NCI-H1417 treated with DMSO at 0.1 percent for 48 hours (cell line): ENCODE data around the gene SPRYD3.
A peak's percentile ranks its signal among the peaks of the same experiment; 100 is the strongest.

ENCODE experiments used
- DNase-seq: peaks from one replicate; lab custom pipeline; 2025; lab: John Stamatoyannopoulos, UW

SPRYD3 gene

DNA sequence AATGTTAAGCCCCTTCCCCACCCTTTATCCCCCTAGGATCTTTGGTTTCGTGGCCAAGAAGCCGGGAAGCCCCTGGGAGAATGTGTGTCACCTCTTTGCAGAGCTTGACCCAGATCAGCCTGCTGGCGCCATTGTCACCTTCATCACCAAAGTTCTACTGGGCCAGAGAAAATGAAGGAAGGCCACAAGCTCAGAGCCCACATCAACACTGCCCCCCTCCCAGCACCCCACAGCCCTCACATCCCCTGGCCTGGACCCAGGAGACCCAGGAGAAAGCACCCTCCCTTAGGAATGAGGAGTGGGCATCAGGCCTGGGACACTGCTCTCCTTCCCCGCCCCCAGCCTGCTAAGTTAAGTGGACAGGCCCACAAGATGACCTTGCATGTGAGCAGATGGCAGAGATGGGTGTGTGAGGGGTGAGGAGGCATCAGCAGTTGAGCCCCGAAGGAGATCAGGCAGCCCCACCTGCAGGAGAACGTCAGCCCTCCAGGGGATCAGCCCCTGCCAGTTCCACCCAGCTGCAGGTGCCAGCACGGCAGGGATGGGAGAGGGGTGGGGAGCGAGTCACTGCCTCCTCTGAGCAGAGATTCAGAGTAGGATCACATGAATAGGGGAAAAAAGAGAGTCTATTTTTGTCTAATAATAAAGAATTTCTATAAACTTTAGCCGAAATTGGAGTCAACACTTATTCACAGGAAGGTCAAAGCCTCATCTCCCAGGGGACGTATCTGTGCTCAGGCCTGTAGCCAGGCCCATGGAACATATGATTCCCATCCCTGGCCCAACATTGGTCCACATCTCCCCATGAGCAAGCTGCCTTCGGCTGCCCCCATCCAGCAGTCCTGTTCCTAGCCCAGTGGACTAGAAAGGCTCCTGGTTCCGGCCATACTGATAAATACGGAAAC lies 15.2 kb downstream of the SPRYD3 start:
- DNase-seq: no peak

DNA sequence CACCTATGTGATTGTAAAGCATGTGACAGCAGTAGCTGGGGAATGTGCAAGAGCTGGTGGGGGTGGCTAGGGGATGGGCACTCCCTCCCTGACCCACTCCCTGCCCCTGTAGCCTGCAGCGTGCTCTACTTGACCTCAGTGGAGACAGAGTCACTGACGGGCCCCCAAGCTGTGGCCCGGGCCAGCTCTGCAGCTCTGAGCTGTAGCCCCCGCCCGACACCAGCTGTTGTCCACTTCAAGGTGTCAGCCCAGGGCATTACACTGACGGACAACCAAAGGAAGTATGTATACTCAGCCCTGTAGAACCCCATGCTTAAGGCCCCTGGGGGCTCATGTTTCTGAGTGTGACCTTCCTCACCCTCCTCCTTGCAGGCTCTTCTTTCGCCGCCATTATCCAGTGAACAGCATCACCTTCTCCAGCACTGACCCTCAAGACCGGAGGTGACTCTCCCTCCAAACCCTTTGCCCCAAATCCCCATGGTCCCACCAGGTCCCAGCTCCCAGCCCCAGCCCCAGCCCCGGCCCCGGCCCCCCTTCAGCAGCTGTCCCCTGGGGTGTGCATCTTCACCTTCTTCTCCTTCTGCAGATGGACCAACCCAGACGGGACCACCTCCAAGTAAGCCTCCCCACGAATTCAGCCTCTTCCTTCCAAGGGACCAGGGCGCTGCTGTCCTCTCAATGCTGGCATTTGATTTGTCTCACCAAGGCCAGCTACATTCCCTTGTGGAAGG lies 16.0 kb downstream of the SPRYD3 start:
- no peak for DNase-seq

DNA sequence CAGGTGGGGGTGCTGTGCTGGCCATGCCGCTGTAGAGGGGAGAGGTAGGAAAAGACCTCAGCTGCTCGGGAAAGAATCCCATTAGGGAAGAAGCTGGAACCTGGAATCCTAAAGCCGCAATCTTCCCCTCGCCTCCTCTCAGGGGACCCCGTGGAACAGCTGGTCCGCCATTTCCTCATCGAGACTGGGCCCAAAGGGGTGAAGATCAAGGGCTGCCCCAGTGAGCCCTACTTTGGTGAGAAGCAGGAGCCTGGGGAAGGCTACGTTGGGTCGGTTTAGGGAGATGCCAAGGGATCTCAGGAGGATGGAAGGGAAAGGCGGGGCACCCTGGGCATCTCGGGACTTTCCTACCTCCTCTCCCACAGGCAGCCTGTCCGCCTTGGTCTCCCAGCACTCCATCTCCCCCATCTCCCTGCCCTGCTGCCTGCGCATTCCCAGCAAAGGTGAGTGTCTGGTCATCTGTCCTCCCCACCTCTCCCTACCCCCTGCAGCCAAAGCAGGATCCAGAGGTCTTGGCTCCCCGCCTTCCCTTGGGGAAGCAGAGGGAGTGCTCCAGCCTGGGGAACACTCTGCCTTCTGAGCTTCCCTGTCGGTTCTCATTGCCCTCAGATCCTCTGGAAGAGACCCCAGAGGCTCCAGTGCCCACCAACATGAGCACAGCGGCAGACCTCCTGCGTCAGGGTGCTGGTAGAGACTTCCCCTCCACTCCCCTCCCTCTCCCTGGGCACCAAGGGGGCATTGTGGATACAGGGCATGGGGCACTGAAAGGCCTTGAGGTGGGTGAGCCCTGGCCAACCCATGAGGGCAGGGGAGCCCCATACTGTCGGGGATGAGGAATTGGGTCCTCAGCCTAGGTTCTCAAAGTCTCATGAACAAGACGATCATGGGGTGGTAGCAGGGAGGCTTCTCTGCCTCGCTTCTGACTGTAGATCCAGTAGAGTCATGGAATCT lies 16.9 kb downstream of the SPRYD3 start:
- no peak for DNase-seq

DNA sequence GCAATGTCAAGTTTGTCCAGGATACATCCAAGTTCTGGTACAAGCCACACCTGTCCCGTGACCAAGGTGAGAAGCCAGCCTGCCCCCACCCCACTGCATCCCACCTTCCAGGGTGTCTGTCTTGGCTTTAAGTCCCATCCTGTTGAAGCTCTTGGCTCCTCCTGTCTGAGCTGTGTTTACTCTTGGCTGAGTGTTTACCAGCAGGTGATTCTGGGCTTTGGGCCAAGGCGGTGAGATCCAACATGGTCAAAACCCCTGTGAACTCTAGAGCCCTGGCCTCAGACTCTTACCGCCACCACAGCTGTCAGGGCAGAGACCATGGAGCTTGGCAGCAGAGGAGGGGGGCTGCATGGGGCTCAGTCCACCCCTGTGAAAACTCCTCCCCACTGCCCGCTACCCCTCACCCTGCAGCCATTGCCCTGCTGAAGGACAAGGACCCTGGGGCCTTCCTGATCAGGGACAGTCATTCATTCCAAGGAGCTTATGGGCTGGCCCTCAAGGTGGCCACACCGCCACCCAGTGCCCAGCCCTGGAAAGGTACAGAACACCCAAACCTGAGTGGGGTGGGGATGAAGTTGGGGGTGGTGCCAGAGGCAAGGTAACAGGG lies 17.7 kb downstream of the SPRYD3 start:
- peak; percentile 53 for DNase-seq

DNA sequence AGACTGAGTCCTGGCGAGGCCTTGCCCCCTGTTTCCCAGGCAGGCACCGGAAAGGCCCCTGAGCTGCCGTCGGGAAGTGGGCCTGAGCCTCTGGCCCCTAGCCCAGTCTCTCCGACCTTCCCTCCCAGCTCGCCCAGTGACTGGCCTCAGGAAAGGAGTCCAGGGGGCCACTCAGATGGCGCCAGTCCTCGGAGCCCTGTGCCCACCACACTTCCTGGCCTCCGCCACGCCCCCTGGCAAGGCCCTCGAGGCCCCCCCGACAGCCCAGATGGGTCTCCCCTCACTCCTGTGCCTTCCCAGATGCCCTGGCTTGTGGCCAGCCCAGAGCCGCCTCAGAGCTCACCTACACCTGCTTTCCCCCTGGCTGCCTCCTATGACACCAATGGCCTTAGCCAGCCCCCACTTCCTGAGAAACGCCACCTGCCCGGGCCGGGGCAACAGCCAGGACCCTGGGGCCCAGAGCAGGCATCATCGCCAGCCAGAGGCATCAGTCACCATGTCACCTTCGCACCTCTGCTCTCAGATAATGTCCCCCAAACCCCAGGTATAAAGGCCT lies 18.4 kb downstream of the SPRYD3 start:
- DNase-seq: no peak

DNA sequence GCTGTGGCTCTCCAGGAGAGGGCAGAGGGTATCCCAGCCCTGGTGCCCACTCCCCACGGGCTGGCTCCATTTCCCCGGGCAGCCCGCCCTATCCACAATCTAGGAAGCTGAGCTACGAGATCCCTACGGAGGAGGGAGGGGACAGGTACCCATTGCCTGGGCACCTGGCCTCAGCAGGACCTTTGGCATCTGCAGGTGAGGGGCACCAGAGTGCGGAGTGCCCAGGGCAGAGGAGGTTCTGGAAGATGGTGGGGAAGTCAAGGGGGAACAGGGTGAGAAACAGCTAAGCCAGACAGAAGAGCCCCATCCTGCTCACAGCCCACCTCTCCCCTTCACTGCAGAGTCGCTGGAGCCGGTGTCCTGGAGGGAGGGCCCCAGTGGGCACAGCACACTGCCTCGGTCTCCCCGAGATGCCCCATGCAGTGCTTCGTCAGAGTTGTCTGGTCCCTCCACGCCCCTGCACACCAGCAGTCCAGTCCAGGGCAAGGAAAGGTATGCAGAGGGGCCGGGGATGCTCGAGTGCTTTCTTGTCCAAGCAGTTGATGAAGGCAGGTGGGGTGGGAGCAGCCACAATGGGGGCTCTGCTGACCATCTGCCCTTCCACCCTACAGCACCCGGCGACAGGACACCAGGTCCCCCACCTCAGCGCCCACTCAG lies 19.0 kb downstream of the SPRYD3 start:
- DNase-seq: no peak

DNA sequence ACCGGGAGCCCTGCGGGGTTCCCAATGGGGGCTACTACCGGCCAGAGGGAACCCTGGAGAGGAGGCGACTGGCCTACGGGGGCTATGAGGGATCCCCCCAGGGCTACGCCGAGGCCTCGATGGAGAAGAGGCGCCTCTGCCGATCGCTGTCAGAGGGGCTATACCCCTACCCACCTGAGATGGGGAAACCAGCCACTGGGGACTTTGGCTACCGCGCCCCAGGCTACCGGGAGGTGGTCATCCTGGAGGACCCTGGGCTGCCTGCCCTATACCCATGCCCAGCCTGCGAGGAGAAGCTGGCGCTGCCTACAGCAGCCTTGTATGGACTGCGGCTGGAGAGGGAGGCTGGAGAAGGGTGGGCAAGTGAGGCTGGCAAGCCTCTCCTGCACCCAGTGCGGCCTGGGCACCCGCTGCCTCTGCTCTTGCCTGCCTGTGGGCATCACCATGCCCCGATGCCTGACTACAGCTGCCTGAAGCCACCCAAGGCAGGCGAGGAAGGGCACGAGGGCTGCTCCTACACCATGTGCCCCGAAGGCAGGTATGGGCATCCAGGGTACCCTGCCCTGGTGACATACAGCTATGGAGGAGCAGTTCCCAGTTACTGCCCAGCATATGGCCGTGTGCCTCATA lies 19.6 kb downstream of the SPRYD3 start:
- no peak for DNase-seq

DNA sequence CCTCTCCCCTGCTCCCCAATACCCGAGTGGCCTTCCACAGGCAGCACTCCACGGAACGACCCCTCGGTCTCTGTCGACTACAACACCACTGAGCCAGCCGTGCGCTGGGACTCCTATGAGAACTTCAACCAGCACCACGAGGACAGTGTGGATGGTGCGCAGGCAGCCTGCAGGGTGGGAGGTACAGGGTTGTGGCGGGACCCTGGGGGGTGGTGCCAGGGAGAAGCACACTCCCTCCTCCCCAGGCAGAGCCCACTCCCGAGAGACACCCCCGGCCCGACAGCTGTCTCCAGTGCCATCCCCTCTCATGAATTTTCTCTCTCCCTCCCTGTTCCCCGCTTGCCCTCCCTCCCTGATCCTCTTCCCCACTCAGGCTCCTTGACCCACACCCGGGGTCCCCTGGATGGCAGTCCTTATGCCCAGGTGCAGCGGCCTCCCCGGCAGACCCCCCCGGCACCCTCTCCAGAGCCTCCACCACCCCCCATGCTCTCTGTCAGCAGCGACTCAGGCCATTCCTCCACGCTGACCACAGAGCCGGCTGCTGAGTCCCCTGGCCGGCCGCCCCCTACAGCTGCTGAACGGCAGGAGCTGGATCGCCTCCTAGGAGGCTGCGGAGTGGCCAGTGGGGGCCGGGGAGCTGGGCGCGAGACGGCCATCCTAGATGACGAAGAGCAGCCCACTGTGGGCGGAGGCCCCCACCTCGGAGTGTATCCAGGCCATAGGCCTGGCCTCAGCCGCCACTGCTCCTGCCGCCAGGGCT lies 20.3 kb downstream of the SPRYD3 start:
- DNase-seq: no peak

DNA sequence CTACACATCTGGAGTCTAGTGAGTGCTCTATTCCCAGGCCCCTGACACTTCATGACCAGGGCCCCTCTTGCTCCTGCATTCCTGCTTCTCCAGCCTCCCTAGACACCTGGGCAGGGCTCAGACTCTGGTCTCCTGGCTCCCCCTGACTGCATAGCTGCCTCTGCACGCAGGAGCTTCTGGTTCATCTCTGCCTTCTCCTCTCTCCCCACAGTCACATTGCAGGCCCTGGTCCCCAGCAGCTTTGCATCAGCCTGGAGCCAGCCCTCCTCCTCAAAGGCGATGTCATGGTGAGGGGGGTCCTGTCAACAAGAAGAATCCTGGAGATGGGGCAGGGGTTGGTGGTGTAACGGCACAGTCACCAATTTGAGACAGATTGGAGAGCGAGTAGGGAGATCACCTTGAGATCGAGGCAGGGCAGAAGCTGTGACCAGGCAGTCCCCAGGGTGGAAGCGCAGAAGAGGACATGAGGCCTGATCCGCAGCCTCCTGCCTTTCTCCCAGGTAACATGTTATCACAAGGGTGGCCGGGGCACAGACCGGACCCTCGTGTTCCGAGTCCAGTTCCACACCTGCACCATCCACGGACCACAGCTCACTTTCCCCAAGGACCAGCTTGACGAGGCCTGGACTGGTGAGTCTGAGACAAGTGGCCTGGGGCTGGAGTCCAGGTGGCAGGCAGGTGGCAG lies 21.2 kb downstream of the SPRYD3 start:
- no peak for DNase-seq

DNA sequence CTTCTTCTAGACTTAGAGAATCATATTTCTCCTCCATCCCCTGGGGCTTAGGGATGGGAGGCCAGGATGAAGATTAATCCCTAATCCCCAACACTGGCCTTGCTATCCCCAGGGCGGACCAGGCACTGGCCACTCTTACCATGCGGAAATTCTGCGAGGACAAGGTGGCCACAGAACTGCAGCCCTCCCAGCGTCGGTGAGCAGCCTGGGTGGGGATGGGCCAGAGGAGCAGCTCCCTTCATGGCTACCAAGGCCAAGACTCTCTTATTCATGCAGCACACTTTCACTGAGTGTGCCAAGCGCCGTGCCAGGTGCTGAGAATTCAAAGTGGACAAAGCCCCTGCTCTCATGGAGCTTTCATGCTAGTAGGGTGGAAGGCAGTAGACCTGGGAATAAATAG lies 22.3 kb downstream of the SPRYD3 start:
- DNase-seq: no peak

DNA sequence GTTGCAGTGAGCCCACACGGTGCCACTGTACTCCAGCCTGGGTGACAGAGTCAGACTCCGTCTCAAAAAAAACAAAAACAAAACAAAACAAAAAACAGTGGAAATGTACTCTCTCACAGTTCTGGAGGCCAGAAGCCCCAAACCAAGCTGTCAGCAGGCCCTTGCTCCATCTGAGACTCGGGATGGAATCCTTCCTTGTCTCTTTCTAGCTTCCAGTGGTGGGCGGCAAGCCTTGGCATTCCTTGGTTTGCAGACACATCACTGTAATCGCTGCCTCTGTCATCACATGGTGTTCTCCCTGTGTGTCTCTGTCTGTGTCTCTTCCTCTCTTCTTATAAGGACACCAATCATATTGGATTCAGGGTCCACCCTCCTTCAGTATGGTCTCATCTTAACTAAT lies 22.9 kb downstream of the SPRYD3 start:
- no peak for DNase-seq

DNA sequence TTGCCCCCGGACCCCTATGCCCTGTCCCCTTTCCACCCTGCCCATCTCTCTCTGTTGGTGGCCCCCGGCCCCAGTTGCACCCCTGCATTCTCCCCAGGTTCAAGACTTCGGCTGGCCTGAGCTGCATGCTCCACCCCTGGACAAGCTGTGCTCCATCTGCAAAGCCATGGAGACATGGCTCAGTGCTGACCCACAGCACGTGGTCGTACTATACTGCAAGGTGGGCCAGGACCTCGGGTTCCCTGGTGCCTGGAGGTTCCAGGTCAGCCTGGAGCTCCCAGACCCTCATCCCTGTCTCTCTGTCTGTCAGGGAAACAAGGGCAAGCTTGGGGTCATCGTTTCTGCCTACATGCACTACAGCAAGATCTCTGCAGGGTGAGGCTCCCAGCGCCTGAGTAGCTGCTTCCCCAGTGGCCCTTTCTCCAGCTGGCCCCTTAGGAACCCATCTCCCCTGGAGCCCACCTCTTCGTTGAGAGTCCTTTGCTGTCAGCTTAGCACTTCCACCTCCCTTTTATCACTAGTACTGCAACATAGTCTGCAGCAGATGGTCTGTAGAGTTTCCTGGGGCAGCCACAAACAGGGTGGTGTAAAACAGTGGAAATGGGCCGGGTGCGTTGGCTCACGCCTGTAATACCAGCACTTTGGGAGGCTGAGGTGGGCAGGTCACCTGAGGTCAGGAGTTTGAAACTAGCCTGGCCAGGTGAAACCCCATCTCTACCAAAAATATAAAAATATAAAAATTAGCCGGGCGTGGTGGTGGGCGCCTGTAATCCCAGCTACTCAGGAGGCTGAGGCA lies 23.5 kb downstream of the SPRYD3 start:
- DNase-seq: no peak

DNA sequence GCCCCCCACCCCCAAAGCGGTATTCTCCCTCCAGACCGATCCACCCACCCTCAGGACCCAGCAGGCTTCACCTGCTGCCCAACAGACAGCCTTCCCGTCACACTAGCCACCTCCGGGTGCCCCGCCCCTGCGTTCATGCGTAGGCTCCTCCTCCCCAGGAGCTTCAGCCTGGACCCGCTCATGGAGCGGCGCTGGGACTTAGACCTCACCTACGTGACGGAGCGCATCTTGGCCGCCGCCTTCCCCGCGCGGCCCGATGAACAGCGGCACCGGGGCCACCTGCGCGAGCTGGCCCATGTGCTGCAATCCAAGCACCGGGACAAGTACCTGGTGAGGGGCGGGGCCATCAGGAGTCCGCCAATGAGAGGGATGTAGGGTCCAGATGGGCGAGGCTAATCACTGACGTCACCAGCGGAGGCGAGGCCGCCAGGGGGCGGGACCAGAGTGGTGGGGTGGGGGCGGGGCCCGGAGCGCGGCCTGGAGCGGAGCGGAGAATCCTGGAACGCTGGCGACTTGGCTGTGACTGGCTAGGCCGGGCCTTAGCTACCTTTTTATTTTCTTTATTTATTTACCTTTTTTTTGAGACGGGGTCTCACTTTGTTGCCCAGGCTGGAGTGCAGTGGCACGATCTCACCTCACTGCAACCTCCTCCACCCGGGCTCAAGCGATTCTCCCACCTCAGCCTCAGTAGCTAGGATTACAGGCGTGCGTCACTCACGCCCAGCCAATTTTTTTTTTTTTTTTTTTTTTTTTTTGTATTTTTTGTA lies 24.9 kb downstream of the SPRYD3 start:
- DNase-seq: peak; percentile 90

DNA sequence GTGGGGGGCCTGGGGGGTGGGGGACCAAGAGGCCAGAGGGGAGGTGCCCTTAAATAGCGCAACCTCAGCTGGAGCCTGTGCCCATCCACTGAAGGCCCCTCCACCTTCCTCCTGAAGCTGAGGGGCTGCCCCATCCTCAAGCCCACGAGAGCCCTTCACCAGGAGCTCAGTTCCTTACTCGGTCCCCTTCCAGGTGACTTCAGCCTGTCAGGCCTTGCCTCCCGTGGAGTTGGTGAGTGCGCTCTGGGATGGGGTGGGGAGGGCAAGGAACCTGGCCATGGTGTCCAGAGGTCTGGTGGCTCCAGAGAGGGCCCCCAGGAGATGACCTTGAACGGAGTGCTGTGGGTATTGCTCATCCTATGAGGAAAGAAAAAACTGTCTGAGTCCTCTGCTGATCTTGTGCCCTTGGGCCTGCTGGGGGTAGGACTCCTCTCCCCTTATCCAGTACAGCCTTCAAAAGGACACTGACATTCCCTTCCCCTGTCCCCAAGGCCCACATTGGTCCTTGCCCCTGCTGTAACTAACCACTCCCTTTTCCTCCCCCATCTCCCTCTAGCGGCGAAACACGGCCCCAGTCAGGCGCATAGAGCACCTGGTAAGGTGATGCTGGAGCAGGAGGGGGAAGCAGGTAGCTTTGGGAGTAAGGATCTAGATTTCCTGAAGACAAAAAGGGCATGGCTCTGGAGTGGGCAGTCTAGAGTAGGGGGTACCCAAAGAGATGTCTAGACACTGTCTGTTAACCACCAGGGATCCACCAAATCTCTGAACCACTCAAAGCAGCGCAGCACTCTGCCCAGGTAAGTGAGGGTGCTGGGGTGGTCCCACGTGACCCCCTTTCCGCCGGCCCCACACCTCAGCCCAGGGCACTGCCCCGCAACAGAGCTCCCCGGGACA lies 25.7 kb downstream of the SPRYD3 start:
- DNase-seq: peak; percentile 63

DNA sequence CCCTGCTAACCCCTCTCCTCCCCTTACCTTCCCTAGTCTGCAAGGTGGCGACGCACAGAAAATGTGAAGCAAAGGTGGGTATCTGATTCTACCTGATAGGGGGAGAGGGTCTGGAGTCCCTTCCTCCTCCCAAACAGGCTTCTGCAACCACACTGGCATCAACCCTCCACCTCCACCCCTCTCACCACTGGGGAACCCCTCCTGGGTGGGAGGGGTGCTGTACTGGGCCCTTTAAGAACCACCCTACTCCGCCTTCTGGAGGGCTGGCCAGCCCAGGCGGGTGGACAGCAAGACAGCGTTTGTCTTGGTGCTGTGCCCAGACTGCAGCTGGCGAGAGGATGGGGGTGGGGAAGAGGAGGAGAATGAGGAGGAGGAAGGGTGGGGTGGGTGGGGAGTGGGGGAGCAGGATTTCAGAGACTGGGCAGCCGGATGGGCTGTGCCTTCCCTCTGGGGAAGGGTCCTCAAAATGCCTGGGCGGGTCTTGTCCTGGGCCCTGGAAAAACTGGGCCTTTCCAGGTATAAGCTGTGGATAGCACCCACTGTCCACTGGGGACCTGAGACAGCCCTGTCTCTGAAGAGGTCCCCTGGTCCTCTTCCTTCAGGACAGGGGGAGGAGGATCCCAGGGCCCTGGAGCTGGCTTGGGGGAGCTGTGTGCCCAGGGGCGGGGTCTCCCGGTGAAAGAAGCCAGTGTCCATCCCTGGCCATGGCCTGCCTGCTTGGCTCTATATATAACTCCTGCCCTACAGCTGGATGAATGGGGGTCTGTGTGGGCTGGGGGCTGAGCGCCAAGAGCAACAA lies 26.6 kb downstream of the SPRYD3 start:
- DNase-seq: no peak
